Neural progenitor cell (in vitro differentiated cells): Measurements from ENCODE around the gene QSOX1. TPM values are rescaled to one million over a fixed set of nuclear protein-coding genes. Genes with fewer than 3 reads are reported as not detected.

Experiments
- DNase-seq: peaks from one replicate; pipeline ENCODE4 v3.0.0-alpha.2; 2016; ENCODE audit warnings: low spot score
- H2AFZ ChIP-seq: fragments of 200-600 bp; sonication (generic); replicated peaks from 2 replicates; pipeline ENCODE4 v1.6.1; 2016; ENCODE audit warnings: antibody characterized with exemption
- H3F3A ChIP-seq: fragments of 200-600 bp; sonication (generic); 2 replicates; pipeline ENCODE4 v1.6.1; 2016; ENCODE audit warnings: antibody characterized with exemption, low read depth
- H3K27ac ChIP-seq: fragments of 200-600 bp; sonication (generic); 2 replicates; pipeline ENCODE4 v1.5.1; 2016; ENCODE audit warnings: mild to moderate bottlenecking
- H3K27me3 ChIP-seq: fragments of 200-600 bp; sonication (generic); 2 replicates; pipeline ENCODE4 v1.6.1; 2016; ENCODE audit warnings: mild to moderate bottlenecking, moderate library complexity
- H3K36me3 ChIP-seq: fragments of 200-600 bp; sonication (generic); 2 replicates; pipeline ENCODE4 v1.5.1; 2016
- H3K4me1 ChIP-seq: fragments of 200-600 bp; sonication (generic); 2 replicates; pipeline ENCODE4 v1.6.1; 2016; ENCODE audit warnings: mixed run types
- H3K4me2 ChIP-seq: fragments of 200-600 bp; sonication (generic); 2 replicates; pipeline ENCODE4 v1.6.1; 2016
- H3K4me3 ChIP-seq: fragments of 200-600 bp; sonication (generic); 2 replicates; pipeline ENCODE4 v1.5.1; 2016
- H3K79me2 ChIP-seq: fragments of 200-600 bp; sonication (generic); 2 replicates; pipeline ENCODE4 v1.6.1; 2016; ENCODE audit warnings: low read depth
- H3K9ac ChIP-seq: fragments of 200-600 bp; sonication (generic); 2 replicates; pipeline ENCODE4 v1.6.1; 2016
- H3K9me3 ChIP-seq: fragments of 200-600 bp; sonication (generic); 2 replicates; pipeline ENCODE4 v1.5.1; 2016; ENCODE audit warnings: low read depth
- H4K20me1 ChIP-seq: fragments of 200-600 bp; sonication (generic); 2 replicates; pipeline ENCODE4 v1.6.1; 2016; ENCODE audit warnings: low read depth
- H3K27ac Mint-ChIP-seq: 3 replicates; pipeline ENCODE4 v1.8.0; 2021; ENCODE audit warnings: mixed read lengths
- H3K27me3 Mint-ChIP-seq: 2 replicates; pipeline ENCODE4 v1.8.0; 2022; ENCODE audit warnings: low read depth, mild to moderate bottlenecking, inconsistent platforms, moderate library complexity, mixed read lengths; ENCODE audit not compliant: insufficient read depth
- H3K36me3 Mint-ChIP-seq: 3 replicates; pipeline ENCODE4 v1.8.0; 2021; ENCODE audit warnings: mixed read lengths
- H3K4me1 Mint-ChIP-seq: 3 replicates; pipeline ENCODE4 v1.8.0; 2021; ENCODE audit warnings: mixed read lengths
- H3K4me3 Mint-ChIP-seq: 3 replicates; pipeline ENCODE4 v1.8.0; 2021; ENCODE audit warnings: mild to moderate bottlenecking, moderate library complexity, mixed read lengths
- H3K9me3 Mint-ChIP-seq: 3 replicates; pipeline ENCODE4 v1.8.0; 2020; ENCODE audit warnings: mixed read lengths
- CTCF ChIP-seq: fragments of 200-600 bp; sonication (generic); IDR thresholded peaks from 2 replicates; pipeline ENCODE4 v1.5.1; 2017; ENCODE audit warnings: antibody characterized with exemption, mild to moderate bottlenecking
- EZH2 ChIP-seq: fragments of 200-600 bp; sonication (generic); IDR thresholded peaks from 2 replicates; pipeline ENCODE4 v1.6.1; 2017; ENCODE audit warnings: antibody characterized with exemption, mild to moderate bottlenecking, moderate library complexity
- EZH2phosphoT487 ChIP-seq: fragments of 200-600 bp; sonication (generic); IDR thresholded peaks from 2 replicates; pipeline ENCODE4 v1.6.1; 2017; ENCODE audit warnings: antibody characterized with exemption
- total RNA-seq: library from RNA; depleted of rRNA; stranded (reverse); fragments of >200 nt; gene quantifications from 2 replicates; pipeline ENCODE4 v1.2.3, GENCODE V29; 2015; ENCODE audit warnings: low replicate concordance

The QSOX1 gene
- total RNA-seq, 1 donor from 2014 or later, result 13.6 TPM

- H3K4me1 Mint-ChIP-seq, result no peaks in the 10 kb centered on the region
- H3K36me3 Mint-ChIP-seq, result peaks cover 29% of the 10 kb centered on the region
- H3K4me2 ChIP-seq, result no peak overlapping the region
- H4K20me1 ChIP-seq, result no peaks in the 10 kb centered on the region
- no peaks in the 10 kb centered on the region for H3K27me3 ChIP-seq
- no peaks in the 10 kb centered on the region for H3F3A ChIP-seq
- no peak overlapping the region for H3K4me3 ChIP-seq
- H3K9me3 Mint-ChIP-seq, result no peaks in the 10 kb centered on the region
- H3K9ac ChIP-seq, result no peak overlapping the region
- DNase-seq, result no peak
- no peaks in the 10 kb centered on the region for H3K4me1 ChIP-seq
- H3K27me3 Mint-ChIP-seq, result peaks cover 2% of the 10 kb centered on the region
- no peaks in the 10 kb centered on the region for H3K9me3 ChIP-seq
- H2AFZ ChIP-seq, result no peak overlapping the region
- H3K36me3 ChIP-seq, result no peaks in the 10 kb centered on the region
- TF ChIP-seq CTCF (no peak), EZH2phosphoT487 (no peak)
- H3K4me3 Mint-ChIP-seq, result no peak overlapping the region
- no peaks in the 10 kb centered on the region for H3K79me2 ChIP-seq
- no peak overlapping the region for H3K27ac Mint-ChIP-seq
- no peak overlapping the region for H3K27ac ChIP-seq
Measured at GRCh38 chr1:180114396-180114945, 40.2 kb upstream of the QSOX1 start.

- peaks cover 2% of the 10 kb centered on the region for H3K27me3 Mint-ChIP-seq
- H3K4me1 Mint-ChIP-seq, result no peaks in the 10 kb centered on the region
- Histone ChIP-seq H3K27me3 (no peaks in the 10 kb centered on the region), H3K36me3 (no peaks in the 10 kb centered on the region), H2AFZ (no peak overlapping the region), H3K9me3 (no peaks in the 10 kb centered on the region), H3K4me1 (no peaks in the 10 kb centered on the region), H3K79me2 (no peaks in the 10 kb centered on the region), H3K9ac (no peak overlapping the region), H3K4me2 (no peak overlapping the region), H3K27ac (no peak overlapping the region), H3F3A (no peaks in the 10 kb centered on the region), H4K20me1 (no peaks in the 10 kb centered on the region), H3K4me3 (no peak overlapping the region)
- no peak for DNase-seq
- TF ChIP-seq EZH2 (no peak), EZH2phosphoT487 (no peak), CTCF (no peak)
- H3K4me3 Mint-ChIP-seq, result no peak overlapping the region
- H3K27ac Mint-ChIP-seq, result no peak overlapping the region
- H3K36me3 Mint-ChIP-seq, result peaks cover 15% of the 10 kb centered on the region
- no peaks in the 10 kb centered on the region for H3K9me3 Mint-ChIP-seq
Measured at GRCh38 chr1:180116964-180117763, 37.5 kb upstream of the QSOX1 start.

GRCh38 chr1:180117764-180118116 lies 36.9 kb upstream of the QSOX1 start:
- peaks cover 10% of the 10 kb centered on the region for H3K36me3 Mint-ChIP-seq
- no peaks in the 10 kb centered on the region for H3K9me3 Mint-ChIP-seq
- H3K27ac ChIP-seq, result no peak overlapping the region
- no peaks in the 10 kb centered on the region for H3K9me3 ChIP-seq
- H3F3A ChIP-seq, result no peaks in the 10 kb centered on the region
- no peak overlapping the region for H3K4me2 ChIP-seq
- H3K4me1 ChIP-seq, result no peaks in the 10 kb centered on the region
- H3K9ac ChIP-seq, result no peak overlapping the region
- no peak overlapping the region for H3K4me3 ChIP-seq
- TF ChIP-seq CTCF (no peak), EZH2phosphoT487 (no peak), EZH2 (no peak)
- H3K36me3 ChIP-seq, result no peaks in the 10 kb centered on the region
- H3K27me3 ChIP-seq, result no peaks in the 10 kb centered on the region
- H3K79me2 ChIP-seq, result no peaks in the 10 kb centered on the region
- H3K27me3 Mint-ChIP-seq, result peaks cover 2% of the 10 kb centered on the region
- no peaks in the 10 kb centered on the region for H3K4me1 Mint-ChIP-seq
- no peak overlapping the region for H3K27ac Mint-ChIP-seq
- H2AFZ ChIP-seq, result no peak overlapping the region
- no peak overlapping the region for H3K4me3 Mint-ChIP-seq
- no peak for DNase-seq
- no peaks in the 10 kb centered on the region for H4K20me1 ChIP-seq
